Transverse colon (tissue), 4 donors: ENCODE results near the gene HSF2BP.

ENCODE experiments used
- CTCF ChIP-seq, 5 experiments: fragments of 200-600 bp in 3 of 5; fragments of 450-650 bp in 2 of 5; sonication (generic) in 3 of 5; IDR thresholded peaks; 1 replicate in 2 of 5; 2 replicates in 3 of 5; pipeline ENCODE4 v1.5.1; 2016 to 2017; ENCODE audit warnings: antibody characterized with exemption in 5 of 5, inconsistent platforms in 3 of 5, mild to moderate bottlenecking in 2 of 5, moderate library complexity in 1 of 5
- EP300 ChIP-seq: sonication (generic); formaldehyde crosslinking; IDR thresholded peaks from one replicate; pipeline ENCODE4 v1.6.1; 2017; ENCODE audit warnings: antibody characterized with exemption, low read depth
- POLR2A ChIP-seq: fragments of 450-650 bp; IDR thresholded peaks from one replicate; pipeline ENCODE4 v1.6.1; 2016; ENCODE audit warnings: antibody characterized with exemption, mild to moderate bottlenecking, moderate library complexity
- POLR2AphosphoS5 ChIP-seq, 3 donors: sonication (generic); formaldehyde crosslinking; IDR thresholded peaks; one replicate each; pipeline ENCODE4 v1.6.1; 2016; ENCODE audit warnings: antibody characterized with exemption in 3 of 3

GRCh38 chr21:43686811-43687565 is 27.7 kb upstream of the HSF2BP start:
- TF ChIP-seq CTCF (IDR thresholded peaks at IDR 0.05) (no peak), EP300 (no peak), POLR2AphosphoS5 (IDR thresholded peaks at IDR 0.05) (no peak), POLR2A (no peak)
